ENCODE results near the gene PRKCA.

The PRKCA gene

GRCh38 chr17:66379996-66380395 is 77.6 kb downstream of the PRKCA start:
- no peaks in the 10 kb centered on the region for H3K27me3 ChIP-seq
- H3K4me1 ChIP-seq = no peaks in the 10 kb centered on the region
- intact Hi-C loops (cut with DNase I; ENCODE audit: low total_unique reads) = no loop called here
- no peaks in the 10 kb centered on the region for H3K9me3 ChIP-seq
- no peak overlapping the region for H3K27ac ChIP-seq
- H3K4me3 ChIP-seq = no peak overlapping the region
- no peaks in the 10 kb centered on the region for H3K36me3 ChIP-seq
- no peak for DNase-seq
- TF ChIP-seq, protein P1, sequence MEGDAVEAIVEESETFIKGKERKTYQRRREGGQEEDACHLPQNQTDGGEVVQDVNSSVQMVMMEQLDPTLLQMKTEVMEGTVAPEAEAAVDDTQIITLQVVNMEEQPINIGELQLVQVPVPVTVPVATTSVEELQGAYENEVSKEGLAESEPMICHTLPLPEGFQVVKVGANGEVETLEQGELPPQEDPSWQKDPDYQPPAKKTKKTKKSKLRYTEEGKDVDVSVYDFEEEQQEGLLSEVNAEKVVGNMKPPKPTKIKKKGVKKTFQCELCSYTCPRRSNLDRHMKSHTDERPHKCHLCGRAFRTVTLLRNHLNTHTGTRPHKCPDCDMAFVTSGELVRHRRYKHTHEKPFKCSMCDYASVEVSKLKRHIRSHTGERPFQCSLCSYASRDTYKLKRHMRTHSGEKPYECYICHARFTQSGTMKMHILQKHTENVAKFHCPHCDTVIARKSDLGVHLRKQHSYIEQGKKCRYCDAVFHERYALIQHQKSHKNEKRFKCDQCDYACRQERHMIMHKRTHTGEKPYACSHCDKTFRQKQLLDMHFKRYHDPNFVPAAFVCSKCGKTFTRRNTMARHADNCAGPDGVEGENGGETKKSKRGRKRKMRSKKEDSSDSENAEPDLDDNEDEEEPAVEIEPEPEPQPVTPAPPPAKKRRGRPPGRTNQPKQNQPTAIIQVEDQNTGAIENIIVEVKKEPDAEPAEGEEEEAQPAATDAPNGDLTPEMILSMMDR (IDR thresholded peaks at IDR 0.05) = no peak

GRCh38 chr17:66381701-66382362 is 79.4 kb downstream of the PRKCA start:
- intact Hi-C loops (cut with DNase I; ENCODE audit: low total_unique reads) = no loop called here
- H3K27me3 ChIP-seq = no peaks in the 10 kb centered on the region
- H3K9me3 ChIP-seq = no peaks in the 10 kb centered on the region
- DNase-seq = no peak
- no peak overlapping the region for H3K27ac ChIP-seq
- TF ChIP-seq, protein P1 (IDR thresholded peaks at IDR 0.05) = no peak
- no peaks in the 10 kb centered on the region for H3K36me3 ChIP-seq
- H3K4me1 ChIP-seq = no peaks in the 10 kb centered on the region
- H3K4me3 ChIP-seq = no peak overlapping the region

- Histone ChIP-seq H3K4me1 (no peaks in the 10 kb centered on the region), H3K9me3 (no peaks in the 10 kb centered on the region), H3K27ac (no peak overlapping the region), H3K36me3 (no peaks in the 10 kb centered on the region), H3K4me3 (no peak overlapping the region), H3K27me3 (no peaks in the 10 kb centered on the region)
- DNase-seq = no peak
- intact Hi-C loops (cut with DNase I; ENCODE audit: low total_unique reads) = no loop called here
- TF ChIP-seq, protein P1 (IDR thresholded peaks at IDR 0.05) = no peak
Observed at GRCh38 chr17:66383333-66383732, 80.9 kb downstream of the PRKCA start.

DNA sequence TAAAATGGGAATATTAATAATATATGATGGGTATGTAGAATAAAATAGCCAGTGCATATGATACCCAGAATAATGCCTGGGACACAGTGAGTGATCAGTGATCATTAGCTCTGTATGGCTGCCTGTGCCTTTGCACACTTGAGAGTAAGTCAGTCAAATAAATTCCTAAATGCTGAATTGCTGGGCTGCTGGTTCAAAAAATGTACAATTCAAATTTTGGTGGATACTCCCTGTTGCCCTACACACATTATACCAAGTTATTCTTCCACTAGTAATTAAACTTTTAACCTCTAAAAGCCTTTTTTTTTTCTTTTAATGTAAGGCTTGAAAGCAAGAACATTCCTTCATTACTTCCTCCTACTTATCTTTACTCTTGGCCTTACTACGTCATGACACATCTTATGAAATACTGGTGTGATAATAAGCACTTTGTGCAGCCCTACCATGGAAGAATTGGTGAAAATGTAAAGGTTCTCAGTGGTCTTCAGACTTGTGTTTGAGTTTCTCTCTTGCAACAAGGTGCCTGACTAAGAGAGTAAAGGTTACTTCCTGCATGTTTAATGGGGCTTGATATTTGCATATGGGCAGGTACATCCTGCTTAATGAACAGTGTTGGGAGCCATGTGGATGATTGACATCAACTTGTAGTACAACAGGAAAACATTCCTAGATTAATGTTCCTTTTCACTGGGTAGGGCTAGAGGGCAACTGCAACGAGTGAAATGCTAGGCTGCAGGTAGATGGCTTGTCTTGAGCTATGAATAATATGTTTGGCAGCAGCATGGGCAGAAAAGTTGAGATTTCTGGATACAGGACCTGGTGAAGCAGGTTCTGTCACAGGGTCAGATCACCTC is 84.3 kb downstream of the PRKCA start:
- TF ChIP-seq, protein P1 (IDR thresholded peaks at IDR 0.05) = no peak
- intact Hi-C loops (cut with DNase I; ENCODE audit: low total_unique reads) = no loop called here
- H3K27ac ChIP-seq = no peak overlapping the region
- DNase-seq = no peak
- H3K4me1 ChIP-seq = no peaks in the 10 kb centered on the region
- H3K9me3 ChIP-seq = no peaks in the 10 kb centered on the region
- H3K4me3 ChIP-seq = no peak overlapping the region
- no peaks in the 10 kb centered on the region for H3K36me3 ChIP-seq
- no peaks in the 10 kb centered on the region for H3K27me3 ChIP-seq

- intact Hi-C loops (cut with DNase I; ENCODE audit: low total_unique reads) = no loop called here
- TF ChIP-seq, protein P1 (IDR thresholded peaks at IDR 0.05) = no peak
- Histone ChIP-seq H3K27ac (no peak overlapping the region), H3K27me3 (no peaks in the 10 kb centered on the region), H3K4me1 (no peaks in the 10 kb centered on the region), H3K4me3 (no peak overlapping the region), H3K36me3 (no peaks in the 10 kb centered on the region), H3K9me3 (no peaks in the 10 kb centered on the region)
- no peak for DNase-seq
Observed at GRCh38 chr17:66387392-66387981, 85.1 kb downstream of the PRKCA start.

All from tibial artery (tissue), 4 donors.